H9 (cell line): ENCODE measurements around the gene NPC1. TPM values are rescaled to one million over a fixed set of nuclear protein-coding genes. Genes with fewer than 3 reads are reported as not detected.

Experiments used
- DNase-seq: peaks from one replicate; pipeline ENCODE4 v3.0.0-alpha.2; 2017
- H2AFZ ChIP-seq: one replicate; pipeline ENCODE4 v1.6.1; 2013; ENCODE audit warnings: mild to moderate bottlenecking, low read length, control low read depth, moderate library complexity
- H2AK5ac ChIP-seq: 2 replicates; pipeline ENCODE4 v1.6.1; 2013; ENCODE audit warnings: low read length, control low read depth, mixed read lengths; ENCODE audit not compliant: insufficient read length
- H2BK120ac ChIP-seq: one replicate; pipeline ENCODE4 v1.6.1; 2013; ENCODE audit warnings: low read depth, mild to moderate bottlenecking, low read length, control low read depth, inconsistent platforms; ENCODE audit not compliant: poor library complexity, severe bottlenecking
- H2BK12ac ChIP-seq: 2 replicates; pipeline ENCODE4 v1.6.1; 2013; ENCODE audit warnings: low read length, control low read depth, mixed read lengths, low read depth; ENCODE audit not compliant: insufficient read length
- H2BK15ac ChIP-seq: 2 replicates; pipeline ENCODE4 v1.6.1; 2013; ENCODE audit warnings: low read depth, low read length, control low read depth
- H2BK20ac ChIP-seq: one replicate; pipeline ENCODE4 v1.6.1; 2013; ENCODE audit warnings: low read depth, mild to moderate bottlenecking, low read length, control low read depth, inconsistent platforms; ENCODE audit not compliant: poor library complexity, severe bottlenecking
- H2BK5ac ChIP-seq: 2 replicates; pipeline ENCODE4 v1.6.1; 2013; ENCODE audit warnings: low read length, control low read depth, mixed read lengths; ENCODE audit not compliant: insufficient read length
- H3K14ac ChIP-seq: 2 replicates; pipeline ENCODE4 v1.6.1; 2013; ENCODE audit warnings: low read length, control low read depth; ENCODE audit not compliant: insufficient read depth
- H3K18ac ChIP-seq: 2 replicates; pipeline ENCODE4 v1.6.1; 2013; ENCODE audit warnings: low read depth, mild to moderate bottlenecking, mixed read lengths, low read length, control low read depth; ENCODE audit not compliant: insufficient read length
- H3K23ac ChIP-seq: 2 replicates; pipeline ENCODE4 v1.6.1; 2013; ENCODE audit warnings: low read length, control low read depth, mixed read lengths, low read depth; ENCODE audit not compliant: insufficient read length
- H3K23me2 ChIP-seq: 2 replicates; pipeline ENCODE4 v1.6.1; 2013; ENCODE audit warnings: low read depth, mild to moderate bottlenecking, mixed read lengths, low read length, control low read depth; ENCODE audit not compliant: insufficient read length, poor library complexity, severe bottlenecking
- H3K27ac ChIP-seq: 2 replicates; pipeline ENCODE4 v1.5.1; 2013; ENCODE audit warnings: low read length, control low read depth, mixed read lengths, low read depth; ENCODE audit not compliant: insufficient read length
- H3K27me3 ChIP-seq: 2 replicates; pipeline ENCODE4 v1.6.1; 2013; ENCODE audit warnings: low read length, control low read depth, inconsistent platforms; ENCODE audit not compliant: insufficient read depth
- H3K4ac ChIP-seq: 2 replicates; pipeline ENCODE4 v1.6.1; 2013; ENCODE audit warnings: low read depth, mild to moderate bottlenecking, control low read depth, inconsistent platforms, low read length, moderate library complexity
- H3K4me1 ChIP-seq: 2 replicates; pipeline ENCODE4 v1.6.1; 2013; ENCODE audit warnings: low read length, control low read depth, inconsistent platforms; ENCODE audit not compliant: insufficient read depth
- H3K4me2 ChIP-seq: 2 replicates; pipeline ENCODE4 v1.6.1; 2013; ENCODE audit warnings: low read length, control low read depth, mixed read lengths; ENCODE audit not compliant: insufficient read length, insufficient read depth
- H3K56ac ChIP-seq: 2 replicates; pipeline ENCODE4 v1.6.1; 2013; ENCODE audit warnings: low read depth, mild to moderate bottlenecking, mixed read lengths, low read length, control low read depth; ENCODE audit not compliant: insufficient read length
- H3K79me1 ChIP-seq: 2 replicates; pipeline ENCODE4 v1.6.1; 2013; ENCODE audit warnings: low read depth, mild to moderate bottlenecking, moderate library complexity, low read length, control low read depth, inconsistent platforms; ENCODE audit not compliant: insufficient read depth, poor library complexity, severe bottlenecking
- H3K79me2 ChIP-seq: 2 replicates; pipeline ENCODE4 v1.6.1; 2013; ENCODE audit warnings: low read length, control low read depth, inconsistent platforms; ENCODE audit not compliant: insufficient read depth
- H3K9ac ChIP-seq: 2 replicates; pipeline ENCODE4 v1.6.1; 2013; ENCODE audit warnings: low read length, control low read depth, mixed read lengths; ENCODE audit not compliant: insufficient read length; ENCODE audit errors: extremely low read depth
- H3K9me3 ChIP-seq: one replicate; pipeline ENCODE4 v1.6.1; 2013; ENCODE audit warnings: low read depth, low read length, inconsistent platforms; ENCODE audit not compliant: control insufficient read depth
- H3T11ph ChIP-seq: one replicate; pipeline ENCODE4 v1.6.1; 2013; ENCODE audit warnings: mild to moderate bottlenecking, low read length, control low read depth, inconsistent platforms
- H4K20me1 ChIP-seq: one replicate; pipeline ENCODE4 v1.6.1; 2013; ENCODE audit not compliant: control insufficient read depth, insufficient read length, insufficient read depth
- H4K5ac ChIP-seq: 2 replicates; pipeline ENCODE4 v1.6.1; 2013; ENCODE audit warnings: low read depth, mild to moderate bottlenecking, mixed read lengths, low read length, control low read depth; ENCODE audit not compliant: insufficient read length
- H4K8ac ChIP-seq: replicated peaks from 2 replicates; pipeline ENCODE4 v1.6.1; 2013; ENCODE audit warnings: low read length, control low read depth, mixed read lengths, low read depth; ENCODE audit not compliant: insufficient read length
- H4K91ac ChIP-seq: 2 replicates; pipeline ENCODE4 v1.6.1; 2013; ENCODE audit warnings: low read depth, mild to moderate bottlenecking, moderate library complexity, mixed read lengths, low read length, control low read depth; ENCODE audit not compliant: insufficient read length
- H3K27ac Mint-ChIP-seq, 3 experiments: 2 replicates in 2 of 3; 3 replicates in 1 of 3; pipeline ENCODE4 v1.8.0; 2020 to 2021; ENCODE audit warnings: mixed read lengths in 3 of 3, mild to moderate bottlenecking in 1 of 3, moderate library complexity in 1 of 3
- H3K27me3 Mint-ChIP-seq: 2 replicates; pipeline ENCODE4 v1.8.0; 2021; ENCODE audit warnings: low read depth, mild to moderate bottlenecking, moderate library complexity, mixed read lengths
- H3K36me3 Mint-ChIP-seq, 3 experiments: 2 replicates in 2 of 3; 3 replicates in 1 of 3; pipeline ENCODE4 v1.8.0; 2020 to 2021; ENCODE audit warnings: low read depth in 3 of 3, mixed read lengths in 3 of 3; ENCODE audit not compliant: insufficient read depth in 1 of 3
- H3K4me1 Mint-ChIP-seq, 2 experiments: 2 replicates each; pipeline ENCODE4 v1.8.0; 2020; ENCODE audit warnings: mixed read lengths in 2 of 2
- H3K4me3 Mint-ChIP-seq, 2 experiments: 2 replicates in 1 of 2; 3 replicates in 1 of 2; pipeline ENCODE4 v1.8.0; 2020 to 2021; ENCODE audit warnings: mild to moderate bottlenecking in 2 of 2, mixed read lengths in 2 of 2, moderate library complexity in 1 of 2
- H3K9me3 Mint-ChIP-seq, 2 experiments: 2 replicates in 1 of 2; 3 replicates in 1 of 2; pipeline ENCODE4 v1.8.0; 2020; ENCODE audit warnings: mild to moderate bottlenecking in 2 of 2, mixed read lengths in 2 of 2, moderate library complexity in 1 of 2
- CTCF ChIP-seq: fragments of 200-600 bp; sonication (generic); conservative IDR thresholded peaks from 3 replicates; pipeline ENCODE4 v1.8.0; 2021; ENCODE audit warnings: antibody characterized with exemption, mild to moderate bottlenecking
- WGBS: extraction: QIAGEN DNeasy Blood & Tissue Kit; methylation state at CpG from one replicate; pipeline ENCODE4 v1.1.7; 2013; ENCODE audit warnings: missing lambda C conversion rate, low lambda C conversion rate, mixed read lengths; ENCODE audit not compliant: insufficient read length; ENCODE audit errors: extremely low coverage; 5-methylcytosine and 5-hydroxymethylcytosine counted together
- total RNA-seq: library from RNA; stranded (reverse); gene quantifications from 2 replicates; pipeline ENCODE4 v1.2.1, GENCODE V29; 2021

Gene NPC1
- total RNA-seq, 1 experiment from 2014 or later, result 24.2 TPM

GRCh38 chr18:23575309-23575651, 11.0 kb downstream of the NPC1 start:
- no peak overlapping the region for H2BK20ac ChIP-seq
- no peak overlapping the region for H2AK5ac ChIP-seq
- Mint-ChIP-seq H3K4me3 (no peak overlapping the region), H3K36me3 (peaks cover 15 to 32% (median 22%) of the 10 kb centered on the region in 3 experiments), H3K27me3 (no peaks in the 10 kb centered on the region), H3K4me1 (peaks cover 12 to 18% of the 10 kb centered on the region in 2 experiments; a peak in 3 of 4 replicates), H3K27ac (peak overlapping the region in 1 of 3 experiments; percentile 76; a peak in 1 of 7 replicates), H3K9me3 (peaks cover 0 to 2% of the 10 kb centered on the region in 2 experiments; a peak in 2 of 5 replicates)
- H3K18ac ChIP-seq, result no peak overlapping the region
- no peak overlapping the region for H4K91ac ChIP-seq
- H3K79me2 ChIP-seq, result peaks cover 4% of the 10 kb centered on the region; the same call in 1 of the 2 replicates
- H3K79me1 ChIP-seq, result peaks cover 4% of the 10 kb centered on the region
- H2BK5ac ChIP-seq, result no peak overlapping the region
- no peak overlapping the region for H3K56ac ChIP-seq
- H3K4ac ChIP-seq, result no peak overlapping the region
- H2AFZ ChIP-seq, result no peak overlapping the region
- H2BK12ac ChIP-seq, result no peak overlapping the region
- no peak overlapping the region for H3K4me2 ChIP-seq
- no peaks in the 10 kb centered on the region for H3K9me3 ChIP-seq
- H3T11ph ChIP-seq, result no peak overlapping the region
- TF ChIP-seq CTCF, result no peak
- no CpG with 5 or more reads among the region's 7 CpGs for WGBS
- no peak overlapping the region for H4K8ac ChIP-seq
- H4K20me1 ChIP-seq, result no peaks in the 10 kb centered on the region
- H2BK120ac ChIP-seq, result no peak overlapping the region
- peaks cover 2% of the 10 kb centered on the region; the same call in 1 of the 2 replicates for H3K4me1 ChIP-seq
- no peak overlapping the region for H3K14ac ChIP-seq
- no peak overlapping the region for H4K5ac ChIP-seq
- H3K23me2 ChIP-seq, result no peaks in the 10 kb centered on the region
- no peak for DNase-seq
- H3K27ac ChIP-seq, result no peak overlapping the region
- no peaks in the 10 kb centered on the region for H3K27me3 ChIP-seq
- H2BK15ac ChIP-seq, result no peak overlapping the region
- H3K23ac ChIP-seq, result no peak overlapping the region
- H3K9ac ChIP-seq, result no peak overlapping the region
